SKM-1 treated with dmso at 0.1 percent for 144 hours (cell line): Measurements from ENCODE around the gene URAD.

ENCODE experiments used
- DNase-seq: peaks from one replicate; lab custom pipeline; 2025; ENCODE audit not compliant: unreplicated experiment; lab: John Stamatoyannopoulos, UW

The URAD gene

DNA sequence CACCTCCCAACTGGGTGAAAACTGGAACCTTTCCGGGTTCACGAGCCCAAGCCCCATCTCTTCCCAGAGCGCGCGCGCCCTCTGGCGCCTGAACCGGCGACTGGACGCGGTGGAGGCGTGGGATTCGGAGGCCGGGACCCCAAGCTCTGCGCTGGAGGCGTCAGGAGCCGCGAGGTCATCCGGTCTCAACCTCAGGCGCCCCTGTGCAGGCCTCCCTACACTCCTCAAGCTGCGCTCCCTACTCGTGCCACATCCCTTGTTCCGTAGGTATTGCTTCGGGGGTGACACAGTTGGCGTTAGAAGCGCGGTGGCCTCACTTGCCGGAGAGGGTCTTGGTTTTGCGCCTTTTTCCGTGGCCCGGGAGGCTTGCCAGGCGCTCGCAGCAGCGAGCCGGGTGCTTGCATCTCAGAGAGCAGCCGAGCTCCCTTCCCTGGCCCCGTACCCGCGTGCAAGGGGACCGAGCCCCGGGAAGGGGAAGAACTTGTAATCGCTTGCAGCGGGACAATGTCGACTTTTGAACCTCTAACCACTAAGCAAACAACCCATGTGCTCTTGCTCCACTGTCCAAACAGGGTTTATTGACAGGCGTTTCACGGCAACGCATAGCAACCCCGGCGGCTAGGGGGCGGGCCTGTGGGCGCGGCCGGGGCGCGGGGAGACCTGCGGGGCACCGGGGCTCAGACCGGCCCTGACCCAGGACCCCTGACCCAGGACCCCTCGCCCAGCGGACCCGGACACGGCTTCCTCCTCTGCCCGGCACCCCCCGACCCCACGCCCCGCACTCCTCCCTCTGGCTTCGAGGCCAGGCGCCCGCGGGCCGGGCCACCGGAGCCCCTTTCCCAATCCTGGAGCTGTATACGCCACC lies 27.9 kb downstream of the URAD start:
- DNase-seq, result peak; percentile 38

DNA sequence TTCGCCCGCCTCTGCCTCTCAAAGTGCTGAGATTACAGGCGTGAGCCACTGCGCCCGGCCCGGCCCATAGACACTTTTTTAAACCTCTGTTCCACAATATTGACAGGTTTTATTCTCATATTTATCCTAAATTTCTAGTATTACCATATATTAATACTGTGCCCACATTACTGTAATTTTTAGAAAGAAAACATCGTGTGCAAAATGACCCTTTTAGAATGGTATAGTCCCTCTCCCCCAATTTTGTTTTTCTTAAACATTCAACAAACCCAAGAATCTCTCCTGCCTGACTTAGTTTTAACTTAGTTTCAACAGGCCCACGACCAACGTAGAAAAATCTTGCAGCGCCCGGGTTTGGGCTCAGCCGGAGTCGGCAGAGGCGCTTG lies 28.5 kb downstream of the URAD start:
- no peak for DNase-seq

DNA sequence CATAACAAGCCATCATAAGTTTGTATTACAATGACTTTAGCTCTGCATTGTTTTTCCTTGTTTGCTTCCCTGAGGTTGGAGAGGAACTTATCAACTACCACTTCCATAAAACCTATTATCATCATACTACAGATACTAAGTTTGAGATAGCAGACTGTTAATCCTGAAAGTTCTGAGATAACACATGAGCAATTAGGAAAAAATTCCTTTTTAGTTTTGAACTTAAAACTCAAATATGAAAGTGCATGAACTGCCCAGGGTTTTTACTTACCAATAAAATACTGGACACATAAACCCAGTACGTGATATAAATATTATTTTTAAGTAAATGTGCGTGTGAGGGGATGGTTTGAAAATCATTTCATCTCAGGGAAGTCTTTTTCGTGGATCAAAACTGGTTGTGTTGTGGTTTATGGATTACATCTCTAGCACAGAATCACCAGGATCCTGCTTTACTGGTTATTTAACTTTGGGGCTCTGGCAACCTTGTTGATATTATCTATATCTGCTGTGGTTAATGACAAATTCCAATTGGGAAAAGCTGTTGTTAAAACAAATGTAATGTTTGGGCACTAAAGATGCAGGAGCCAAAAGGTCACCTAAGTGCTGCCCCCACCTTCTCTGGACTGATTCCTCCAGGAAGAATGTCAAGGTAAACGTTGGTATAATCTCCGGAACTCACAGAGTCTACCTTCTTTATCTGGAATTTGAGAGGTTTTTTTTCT lies 31.8 kb downstream of the URAD start:
- no peak for DNase-seq

DNA sequence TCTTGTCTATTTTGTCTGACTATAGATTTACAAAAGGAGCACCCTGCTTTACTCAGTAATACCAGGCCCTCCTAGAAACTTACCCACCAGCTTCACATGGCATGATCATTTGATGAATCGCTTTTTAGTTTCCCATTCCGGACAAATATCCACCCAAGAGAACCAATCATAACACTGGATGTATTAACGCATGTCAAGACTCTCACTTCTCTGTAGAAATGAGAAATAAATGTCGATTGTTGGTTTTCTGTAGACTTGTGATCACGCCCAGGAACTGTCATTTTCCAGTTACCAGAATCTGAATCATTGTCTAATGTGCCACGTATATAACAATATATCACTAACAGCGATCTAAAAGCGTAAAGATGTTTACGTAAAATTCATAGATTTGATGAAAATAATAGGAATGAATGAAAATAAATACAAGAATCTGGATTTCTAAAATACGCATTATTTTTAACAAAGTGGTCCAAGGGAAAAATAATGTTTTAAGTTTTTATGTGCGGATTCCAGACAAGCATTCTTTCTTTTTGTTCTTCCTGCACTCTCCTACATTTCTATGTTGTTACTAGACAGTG lies 33.4 kb downstream of the URAD start:
- no peak for DNase-seq

DNA sequence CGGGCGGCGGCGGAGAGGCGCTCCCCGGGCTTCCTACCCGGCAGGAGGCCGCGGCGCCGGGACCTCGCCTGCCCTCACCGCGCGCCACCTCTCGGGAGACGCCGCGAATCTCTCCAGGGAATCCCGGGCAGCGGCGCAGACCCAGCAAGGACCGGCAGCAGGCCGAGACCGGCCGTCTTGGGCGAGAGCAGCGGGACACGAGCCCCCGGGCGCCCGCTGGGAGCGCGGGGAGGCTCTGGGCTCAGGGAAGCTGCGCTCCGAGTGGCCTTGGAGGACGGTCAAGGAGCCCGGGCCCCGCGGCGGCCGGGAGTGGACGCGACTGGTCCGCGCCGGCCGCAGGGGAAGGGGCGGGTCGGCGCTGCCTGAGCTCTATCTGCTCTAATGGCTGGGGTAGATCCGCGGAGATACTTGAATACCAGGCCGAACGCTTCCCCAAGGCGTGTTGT lies 34.1 kb downstream of the URAD start:
- DNase-seq, result no peak

DNA sequence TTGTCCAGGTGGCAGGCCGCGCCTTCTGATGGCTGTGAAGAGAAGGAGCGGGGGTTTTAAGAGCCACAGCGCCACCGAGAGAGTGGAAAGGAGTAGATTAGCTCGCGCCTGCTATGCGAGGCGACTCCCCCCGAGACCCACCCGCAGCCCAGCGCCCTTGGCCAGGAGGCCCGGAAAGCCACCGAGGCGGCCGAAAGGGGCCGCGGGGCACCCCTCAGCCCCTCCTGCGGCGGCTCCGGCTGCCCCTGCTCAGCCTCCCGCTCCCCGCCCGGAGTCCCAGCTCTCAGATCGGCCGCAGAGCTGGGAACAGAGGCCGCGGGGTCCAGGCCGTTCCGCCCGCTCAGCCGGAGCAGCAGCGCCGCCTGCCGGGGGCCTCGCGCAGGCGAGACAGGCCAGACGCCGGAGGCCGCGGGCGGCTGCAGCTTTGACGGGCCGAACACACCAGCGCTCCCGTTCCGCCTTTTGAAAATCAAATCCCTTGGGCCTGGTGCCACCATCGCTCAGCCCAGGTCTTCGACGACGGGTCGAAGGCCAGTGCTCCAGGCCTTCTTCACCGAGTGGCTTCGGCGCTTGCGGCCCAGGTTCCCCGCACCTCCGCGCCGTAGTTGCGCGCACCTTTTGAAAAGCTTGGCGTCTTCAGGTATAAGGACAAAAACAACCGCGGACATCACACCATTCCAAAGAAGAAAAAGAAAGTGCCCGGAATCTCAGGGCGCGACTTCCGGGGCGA lies 34.7 kb downstream of the URAD start:
- peak; percentile 59 for DNase-seq

DNA sequence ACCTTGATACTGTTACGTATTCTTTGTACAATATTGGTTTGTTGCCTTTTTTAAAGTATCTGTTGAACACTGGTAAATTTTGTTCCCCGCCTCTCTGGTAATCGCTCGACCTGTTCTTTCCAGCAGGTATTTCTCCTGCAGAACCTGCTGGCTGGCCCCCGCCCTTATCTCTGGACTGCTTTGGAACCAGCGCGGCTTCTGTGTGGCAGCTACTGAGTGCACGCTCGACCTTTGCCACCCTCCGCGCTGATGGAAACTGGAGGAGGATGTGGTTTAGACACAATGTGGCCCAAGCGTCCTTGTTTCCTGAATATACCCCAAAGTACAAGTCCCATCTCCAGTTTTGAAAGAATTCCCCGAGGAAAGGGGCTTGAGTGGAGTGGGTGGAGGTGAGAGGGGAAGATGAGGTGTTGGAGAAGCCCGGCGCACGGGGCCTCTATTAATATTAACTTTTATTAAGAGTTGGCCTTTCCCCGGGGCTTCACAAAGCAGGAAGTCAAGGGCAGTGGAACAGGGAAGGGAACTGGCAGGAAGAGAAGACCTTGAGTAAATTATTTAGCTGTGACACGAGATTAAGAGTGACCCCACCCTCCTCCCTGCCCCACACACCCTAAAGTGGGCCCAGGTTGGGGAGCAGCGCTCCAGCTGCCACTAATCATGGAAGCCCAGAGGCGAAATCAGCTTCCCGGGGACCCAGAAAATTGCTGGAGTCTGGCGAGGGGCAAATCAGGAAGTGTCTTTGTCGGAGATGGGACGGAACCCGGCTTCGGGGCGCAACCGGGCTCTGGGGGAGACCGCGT lies 35.4 kb downstream of the URAD start:
- DNase-seq, result no peak

DNA sequence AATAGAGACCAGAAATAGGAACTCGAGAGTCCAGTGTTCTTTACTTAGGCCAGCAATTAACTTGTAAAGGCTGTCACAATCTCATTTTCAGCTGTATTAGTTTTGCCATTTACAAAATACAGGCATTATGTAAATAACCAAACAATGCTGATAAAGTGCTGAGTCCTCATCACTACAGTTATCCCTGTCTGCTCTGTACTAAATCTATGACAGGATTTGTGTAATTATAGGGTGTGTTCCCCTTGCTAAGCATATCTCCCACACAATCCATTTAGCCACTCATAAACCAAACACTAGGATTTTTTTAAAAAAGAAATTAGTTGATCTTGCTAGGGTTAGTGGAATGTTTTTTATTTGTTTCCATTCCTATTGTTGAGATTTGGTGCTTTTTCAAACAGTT lies 45.5 kb downstream of the URAD start:
- no peak for DNase-seq

DNA sequence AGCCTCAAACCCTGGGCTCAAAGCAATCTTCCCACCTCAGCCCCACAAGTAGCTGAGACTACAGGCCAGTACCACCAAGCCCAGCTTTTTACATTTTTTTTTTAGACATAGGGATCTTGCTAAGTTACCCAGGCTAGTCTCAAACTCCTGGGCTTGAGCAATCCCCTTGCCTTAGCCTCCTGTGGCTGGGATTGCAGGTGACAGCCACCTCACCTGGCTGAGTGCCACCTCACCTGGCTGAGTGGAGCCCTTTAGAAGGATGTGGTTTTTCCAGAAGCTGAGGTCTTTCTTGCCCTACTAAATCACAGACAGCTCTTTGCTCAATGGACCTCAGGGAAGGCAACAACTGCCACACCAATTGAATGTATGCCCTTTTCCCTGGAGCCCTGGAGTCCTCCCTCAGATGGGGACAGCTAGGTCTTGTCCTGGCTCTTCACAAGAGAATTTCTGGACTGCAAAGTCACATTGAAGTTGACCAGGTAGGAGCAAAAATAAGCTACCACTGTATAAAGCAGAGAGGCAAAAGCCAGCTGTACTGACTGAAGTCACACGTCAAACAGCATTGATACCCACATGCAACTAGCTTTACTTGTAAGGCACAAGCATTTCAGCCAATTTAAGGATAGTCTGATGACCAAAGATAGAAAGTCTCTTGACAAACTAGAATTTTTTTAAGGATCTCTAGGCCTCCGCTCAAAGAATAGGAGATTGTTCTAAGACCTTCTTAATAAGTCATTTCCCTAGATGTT lies 54.7 kb downstream of the URAD start:
- DNase-seq, result no peak

DNA sequence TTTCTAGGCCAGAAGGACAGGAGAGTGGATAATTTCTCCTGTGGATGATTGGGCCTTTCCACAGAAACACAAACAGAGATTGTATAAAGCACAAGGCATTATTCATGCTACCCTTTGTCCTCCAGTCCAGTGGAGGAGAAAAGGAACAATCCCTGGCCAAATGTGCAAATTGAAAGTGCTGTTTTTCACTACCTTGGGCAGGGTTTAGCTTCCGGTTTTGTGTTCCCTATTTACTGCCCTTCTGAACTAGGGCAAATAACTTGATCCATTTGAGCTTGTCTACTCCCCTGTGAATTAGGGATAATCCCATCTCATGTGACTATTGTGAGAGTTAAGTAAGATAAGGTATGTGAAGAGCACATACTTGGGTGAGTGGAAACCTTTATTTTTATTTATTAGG lies 55.4 kb downstream of the URAD start:
- no peak for DNase-seq

DNA sequence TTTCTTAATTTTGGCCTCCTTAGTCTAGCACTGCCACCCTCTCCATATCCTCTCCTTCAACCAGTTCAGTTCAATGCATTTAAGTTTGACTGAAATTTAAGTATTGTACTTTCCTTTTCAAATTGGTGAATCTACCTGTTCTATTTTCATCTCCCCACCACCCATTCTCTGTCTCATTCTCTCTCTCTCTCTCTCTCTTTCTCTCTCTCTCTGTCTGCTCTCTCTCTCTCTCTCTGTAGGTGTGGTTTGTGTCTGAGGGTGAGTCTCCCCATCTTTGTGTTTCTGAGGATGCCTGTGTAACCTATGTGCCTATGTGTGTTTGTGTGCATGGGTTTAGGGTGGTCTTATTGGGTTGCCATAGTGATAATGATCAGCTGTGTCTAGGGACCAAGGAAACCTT lies 58.6 kb downstream of the URAD start:
- DNase-seq, result no peak

DNA sequence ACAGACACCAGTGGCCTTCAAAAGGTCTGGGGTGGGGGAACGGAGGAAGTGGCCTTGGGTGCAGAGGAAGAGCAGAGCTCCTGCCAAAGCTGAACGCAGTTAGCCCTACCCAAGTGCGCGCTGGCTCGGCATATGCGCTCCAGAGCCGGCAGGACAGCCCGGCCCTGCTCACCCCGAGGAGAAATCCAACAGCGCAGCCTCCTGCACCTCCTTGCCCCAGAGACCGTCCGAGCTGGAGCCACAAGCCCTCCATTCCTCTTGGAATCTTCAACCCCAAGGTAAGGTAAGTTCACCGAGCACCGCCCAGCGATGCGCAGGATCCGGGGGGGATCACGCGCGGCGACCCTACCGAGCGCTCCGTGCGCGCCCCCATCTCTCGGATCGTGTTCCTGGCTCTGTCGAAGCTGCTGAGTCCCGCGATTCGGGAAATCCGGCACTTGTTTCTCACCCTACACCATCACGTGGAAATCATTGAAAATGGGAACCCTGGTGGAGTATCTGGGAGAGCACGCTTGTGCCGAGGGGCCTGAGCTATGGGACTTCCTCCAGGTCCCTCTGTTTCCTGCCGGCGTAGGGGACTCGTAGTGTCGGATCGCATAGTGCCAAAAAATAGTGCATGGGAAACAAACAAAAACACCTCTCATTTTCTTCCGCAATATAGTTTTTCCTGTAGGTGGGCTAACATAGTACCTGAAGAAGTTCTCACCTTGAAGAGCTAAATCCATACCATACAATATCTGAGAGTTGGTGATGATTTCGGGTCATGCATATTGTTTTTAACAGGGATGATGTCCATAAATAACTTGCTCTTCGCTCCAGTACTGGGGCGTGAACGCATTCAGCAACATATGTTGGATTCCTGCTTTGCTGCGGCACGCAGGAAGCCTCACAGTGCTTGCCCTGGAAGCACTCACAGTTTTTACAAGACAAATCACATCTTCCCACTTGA lies 59.4 kb downstream of the URAD start:
- DNase-seq, result no peak

DNA sequence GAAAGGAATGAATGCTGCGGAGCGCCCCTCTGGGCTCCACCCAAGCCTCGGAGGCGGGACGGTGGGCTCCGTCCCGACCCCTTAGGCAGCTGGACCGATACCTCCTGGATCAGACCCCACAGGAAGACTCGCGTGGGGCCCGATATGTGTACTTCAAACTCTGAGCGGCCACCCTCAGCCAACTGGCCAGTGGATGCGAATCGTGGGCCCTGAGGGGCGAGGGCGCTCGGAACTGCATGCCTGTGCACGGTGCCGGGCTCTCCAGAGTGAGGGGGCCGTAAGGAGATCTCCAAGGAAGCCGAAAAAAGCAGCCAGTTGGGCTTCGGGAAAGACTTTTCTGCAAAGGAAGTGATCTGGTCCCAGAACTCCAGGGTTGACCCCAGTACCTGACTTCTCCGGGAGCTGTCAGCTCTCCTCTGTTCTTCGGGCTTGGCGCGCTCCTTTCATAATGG lies 60.1 kb downstream of the URAD start:
- no peak for DNase-seq
